ENCODE results near the gene LRRN4. TPM values are rescaled to one million over a fixed set of nuclear protein-coding genes. Genes with fewer than 3 reads are reported as not detected.
"Not testable (repeated sequence)": the region's sequence is repeated elsewhere in the genome, so short reads cannot be mapped to it uniquely, and the experiment has no call there.

Gene LRRN4
- total RNA-seq, 1 donor from 2014 or later, result 19.4 TPM

DNA sequence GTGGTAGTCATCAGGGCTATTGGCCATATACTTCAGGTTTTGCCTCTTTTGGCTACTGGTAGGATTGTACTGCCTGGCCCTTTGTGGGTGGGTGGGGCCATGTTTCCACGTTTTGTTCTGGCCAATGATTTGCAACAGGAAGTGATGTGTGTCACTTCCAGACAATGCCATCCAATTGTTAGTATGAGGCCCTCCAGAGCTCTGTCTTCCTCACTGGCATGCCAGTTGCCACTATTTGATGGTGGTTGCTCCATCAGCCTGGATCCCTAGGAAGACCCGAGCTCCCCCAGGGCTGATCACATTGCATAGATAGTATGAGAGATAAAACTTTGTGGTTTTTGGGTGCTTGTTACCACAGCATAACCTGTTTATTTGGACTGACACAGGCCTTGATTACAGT, 7.7 kb upstream of the LRRN4 start:
- DNase-seq (ENCODE audit: extremely low read depth, low read depth, low spot score), result no peak

DNA sequence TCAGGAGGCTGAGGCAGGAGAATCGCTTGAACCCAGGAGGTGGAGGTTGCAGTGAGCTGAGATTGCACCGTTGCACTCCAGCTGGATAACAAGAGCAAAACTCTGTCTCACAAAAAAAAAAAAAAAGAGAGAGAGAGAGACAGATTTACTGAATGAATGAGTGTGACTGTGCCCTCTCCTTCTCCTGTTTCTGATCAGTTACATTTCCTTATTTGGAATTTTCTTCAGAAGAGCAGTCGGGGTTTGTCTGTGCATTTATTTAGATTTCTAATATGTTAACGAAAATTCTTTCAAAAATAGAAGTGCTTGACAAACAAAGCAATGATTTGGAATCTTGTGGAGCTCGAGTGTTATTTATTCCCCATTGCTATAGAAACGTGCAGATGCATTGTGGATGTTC, 6.4 kb upstream of the LRRN4 start:
- no peak for DNase-seq (ENCODE audit: extremely low read depth, low read depth, low spot score)

DNA sequence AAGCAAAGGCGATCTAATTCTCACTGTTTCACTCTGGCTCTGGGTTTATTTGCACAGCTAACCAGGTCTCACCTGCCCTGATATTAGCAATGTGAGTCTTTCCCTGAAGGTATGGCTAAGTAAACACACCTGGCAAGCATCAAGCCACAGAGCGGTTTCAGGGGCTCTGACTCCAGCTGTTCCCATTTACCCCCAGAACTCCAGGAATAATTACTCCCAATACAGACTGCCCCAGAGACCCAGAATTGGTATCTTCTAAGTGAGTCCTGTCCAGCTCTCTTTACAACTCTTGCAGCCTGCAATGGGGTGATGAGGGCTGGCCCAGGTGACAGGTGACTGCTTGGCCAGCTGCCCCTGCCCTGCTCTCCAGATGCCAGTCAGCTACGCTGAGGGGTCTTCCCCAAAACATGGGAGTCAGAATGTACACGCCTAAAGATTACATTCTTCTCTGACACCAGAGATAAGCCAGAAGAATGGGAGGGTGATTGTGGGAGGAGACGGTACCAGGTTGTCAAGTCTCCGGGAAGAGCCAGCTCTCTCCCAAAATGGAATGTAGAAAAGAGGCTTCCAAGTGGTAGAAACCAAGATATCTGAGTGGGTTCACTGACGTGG, 4.9 kb upstream of the LRRN4 start:
- no peak for DNase-seq (ENCODE audit: extremely low read depth, low read depth, low spot score)

DNA sequence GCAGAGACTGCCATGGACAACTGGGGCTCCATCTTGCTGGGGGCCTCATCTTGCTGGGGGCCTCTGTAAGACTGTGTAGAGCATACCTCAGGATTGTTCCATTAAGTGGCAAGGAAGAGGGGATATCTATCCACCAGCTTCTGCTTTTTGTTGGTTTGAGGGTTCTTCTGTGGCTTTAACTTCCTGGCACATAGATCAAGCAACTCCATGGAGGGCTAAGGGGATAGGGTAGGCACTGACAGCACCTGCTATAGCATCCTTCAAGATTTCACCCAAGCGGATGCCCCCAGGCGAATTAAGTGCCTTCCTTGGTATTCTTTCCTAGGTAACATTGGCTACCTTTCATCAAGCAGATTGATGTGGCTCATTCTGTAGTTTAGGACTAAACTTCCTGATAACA, 3.8 kb upstream of the LRRN4 start:
- no peak for DNase-seq (ENCODE audit: extremely low read depth, low read depth, low spot score)

DNA sequence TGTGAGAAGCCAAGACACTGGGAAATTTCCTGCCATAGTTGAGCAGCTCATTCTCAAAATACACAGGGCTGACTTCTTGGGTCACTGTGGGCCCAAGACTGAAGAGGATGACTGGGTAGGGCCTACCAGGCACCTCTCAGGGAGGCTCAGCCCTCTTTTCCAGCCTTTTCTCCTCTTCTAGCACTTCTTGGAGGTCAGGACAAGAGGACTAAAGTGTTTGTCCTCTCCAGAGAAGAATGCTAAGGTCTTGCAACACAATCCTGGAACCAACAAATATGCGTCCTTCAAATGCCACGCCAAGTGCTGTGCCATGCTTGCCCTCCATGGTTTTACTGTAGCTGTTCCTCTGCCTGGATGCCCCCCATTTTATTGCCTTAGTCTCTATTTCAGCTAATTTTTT, 3.3 kb upstream of the LRRN4 start:
- no peak for DNase-seq (ENCODE audit: extremely low read depth, low read depth, low spot score)

DNA sequence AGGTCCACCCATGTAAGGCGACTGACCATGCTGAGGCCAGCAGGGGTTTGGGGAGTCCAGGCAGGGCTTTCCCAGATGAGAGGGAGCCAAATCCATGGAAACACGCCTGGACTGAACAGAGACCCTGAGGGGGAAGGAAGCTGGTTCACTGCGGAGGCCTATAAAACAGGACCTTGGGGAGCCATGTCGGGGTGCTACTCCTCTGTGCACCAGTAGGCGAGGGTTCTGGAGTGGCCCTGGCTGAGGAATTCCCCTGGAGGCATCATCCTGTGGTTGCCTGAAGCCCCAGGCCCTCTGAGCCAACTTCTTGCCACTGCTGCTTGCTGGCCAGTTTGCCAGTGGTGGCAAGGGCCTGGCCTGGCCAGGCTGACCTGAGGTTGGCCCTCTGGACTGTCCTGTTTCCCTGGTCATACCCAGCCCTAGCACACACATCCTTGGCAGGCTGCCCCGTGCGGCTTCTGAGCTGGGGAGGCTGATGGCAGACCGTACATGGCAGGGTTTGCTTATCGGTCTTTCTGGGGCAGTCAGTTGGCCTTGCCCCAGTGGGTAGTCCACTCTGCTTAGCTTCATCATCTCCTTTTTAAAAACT, 2.2 kb upstream of the LRRN4 start:
- DNase-seq (ENCODE audit: extremely low read depth, low read depth, low spot score), result no peak

DNA sequence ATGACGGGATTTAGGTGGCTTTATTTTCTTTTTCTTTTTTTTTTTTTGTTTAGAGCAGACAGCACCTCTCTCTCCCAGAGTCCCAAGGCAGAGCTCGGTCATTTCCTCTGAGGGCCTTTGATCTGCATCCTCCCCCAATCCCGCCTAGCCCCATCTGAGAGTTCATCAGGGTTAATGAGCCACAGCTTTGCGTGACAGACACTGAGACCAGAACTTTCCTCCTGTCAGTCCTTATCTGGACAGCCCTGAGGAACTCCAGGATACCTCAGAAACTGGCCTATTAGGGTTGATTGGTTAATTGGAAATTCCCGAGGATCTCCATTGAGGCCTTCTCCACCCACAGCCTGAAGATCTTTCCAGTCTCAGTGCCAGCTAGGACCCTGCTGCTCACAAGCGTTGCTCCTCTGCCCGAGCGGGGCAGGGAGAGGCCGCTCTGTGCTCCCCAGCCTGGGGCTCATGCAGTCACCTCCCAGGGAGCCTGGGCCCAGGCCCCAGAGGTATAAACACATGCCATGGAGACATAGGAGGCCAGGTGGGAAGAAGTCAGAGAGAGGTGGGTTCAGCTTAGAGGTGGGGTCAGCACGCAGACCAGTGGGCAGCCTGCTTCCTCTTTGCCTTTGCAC, 1.4 kb upstream of the LRRN4 start:
- no peak for DNase-seq (ENCODE audit: extremely low read depth, low read depth, low spot score)

DNA sequence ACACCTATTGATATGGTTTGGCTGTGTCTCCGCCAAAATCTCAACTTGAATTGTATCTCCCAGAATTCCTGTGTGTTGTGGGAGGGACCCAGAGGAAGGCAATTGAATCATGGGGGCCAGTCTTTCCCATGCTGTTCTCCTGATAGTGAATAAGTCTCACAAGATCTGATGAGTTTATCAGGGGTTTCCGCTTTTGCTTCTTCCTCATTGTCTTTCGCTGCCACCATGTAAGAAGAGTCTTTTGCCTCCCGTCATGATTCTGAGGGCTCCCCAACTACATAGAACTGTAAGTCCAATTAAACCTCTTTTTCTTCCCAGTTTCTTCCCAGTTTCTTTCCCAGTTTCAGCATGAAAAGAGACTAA, 810 bp upstream of the LRRN4 start:
- DNase-seq (ENCODE audit: extremely low read depth, low read depth, low spot score), result not testable (repeated sequence)

DNA sequence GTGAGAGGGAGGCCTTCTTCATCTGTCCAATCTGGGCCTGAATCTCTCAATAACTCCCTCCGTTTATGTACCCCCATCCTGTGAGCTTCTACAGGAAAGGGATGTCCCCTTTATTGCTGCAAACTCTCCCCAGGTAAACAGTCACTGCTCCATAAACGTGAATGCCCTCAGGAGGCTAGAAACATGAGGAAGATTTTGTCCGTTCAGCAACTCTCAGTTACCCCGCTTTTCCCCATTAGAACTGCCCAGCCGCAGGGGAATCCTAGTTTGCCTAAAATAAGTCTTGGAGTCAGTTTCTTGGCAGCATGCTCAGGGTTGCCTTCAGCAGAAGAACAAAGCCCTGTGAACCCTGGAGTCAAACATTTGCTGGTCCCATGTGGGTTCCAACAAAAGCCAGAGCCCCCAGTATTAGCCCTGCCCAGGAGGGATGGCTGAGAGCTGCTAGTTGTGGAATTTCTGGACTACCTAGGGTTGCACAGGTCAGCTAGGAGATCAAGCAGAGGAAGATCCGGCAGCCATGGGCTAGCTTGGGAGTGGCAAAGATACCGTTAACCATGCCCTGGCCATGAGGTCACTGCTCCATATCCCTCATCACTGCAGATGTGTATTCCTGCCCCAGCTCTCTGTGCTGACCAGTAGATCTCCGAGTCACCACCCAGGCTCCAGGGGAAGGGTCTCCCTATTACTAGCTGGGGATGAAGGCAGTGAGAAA, 640 bp downstream of the LRRN4 start:
- no peak for DNase-seq (ENCODE audit: extremely low read depth, low read depth, low spot score)

DNA sequence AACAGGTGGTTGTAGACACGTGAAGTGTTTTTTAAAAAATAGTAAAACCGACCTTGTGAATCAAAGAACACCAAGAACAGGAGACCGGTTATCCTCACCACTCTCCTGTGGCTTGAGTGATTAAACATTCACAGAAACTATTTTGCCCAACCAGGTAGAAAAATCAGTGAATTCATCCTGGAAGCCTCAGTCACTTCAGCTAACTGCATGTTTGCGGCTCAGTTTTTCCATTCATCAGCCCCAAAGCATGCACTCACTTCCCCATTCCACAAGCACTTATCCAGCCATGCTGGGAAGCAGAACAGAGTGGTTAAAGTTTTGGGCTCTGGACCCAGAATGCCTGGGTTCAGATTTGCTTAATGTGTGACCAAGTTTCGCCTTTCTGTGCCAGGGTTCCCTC, 2.4 kb downstream of the LRRN4 start:
- DNase-seq (ENCODE audit: extremely low read depth, low read depth, low spot score), result no peak

DNA sequence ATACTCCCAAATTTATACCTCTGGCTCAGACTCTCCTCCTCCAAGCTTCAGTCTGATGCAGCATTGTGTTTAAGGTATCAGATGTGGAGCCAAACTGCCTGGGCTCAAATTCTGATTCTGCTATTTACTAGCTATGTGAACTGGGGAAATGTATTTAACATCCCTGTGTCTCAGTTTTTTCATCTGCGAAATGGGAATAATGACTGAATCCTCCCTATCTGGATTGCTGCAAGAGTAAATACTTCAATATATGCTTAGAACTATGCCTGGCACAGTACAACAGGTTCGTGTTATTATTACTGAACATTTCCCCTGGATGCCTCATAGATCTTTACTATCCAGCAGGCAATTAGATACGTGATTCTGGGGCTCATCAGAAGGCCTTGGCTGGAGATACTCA, 5.5 kb downstream of the LRRN4 start:
- DNase-seq (ENCODE audit: extremely low read depth, low read depth, low spot score), result no peak

DNA sequence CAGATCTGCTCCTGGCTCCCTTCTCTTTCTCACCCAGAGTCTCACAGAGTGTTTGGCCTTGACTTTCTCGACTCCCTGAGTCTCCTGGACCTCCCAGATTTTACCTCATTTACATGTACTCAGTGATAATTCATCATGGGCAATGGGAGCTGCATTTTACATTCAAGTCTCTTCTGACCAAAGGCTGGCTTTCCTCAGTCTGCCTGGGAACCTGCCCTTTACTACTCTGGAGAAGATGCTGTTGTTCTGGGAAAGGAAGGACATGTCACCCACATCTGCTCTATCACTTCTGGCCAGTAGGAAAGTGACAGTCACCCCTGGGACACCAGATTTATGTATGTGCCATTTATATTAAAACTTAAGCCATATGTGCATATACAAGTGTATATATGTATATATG, 7.4 kb downstream of the LRRN4 start:
- no peak for DNase-seq (ENCODE audit: extremely low read depth, low read depth, low spot score)

DNA sequence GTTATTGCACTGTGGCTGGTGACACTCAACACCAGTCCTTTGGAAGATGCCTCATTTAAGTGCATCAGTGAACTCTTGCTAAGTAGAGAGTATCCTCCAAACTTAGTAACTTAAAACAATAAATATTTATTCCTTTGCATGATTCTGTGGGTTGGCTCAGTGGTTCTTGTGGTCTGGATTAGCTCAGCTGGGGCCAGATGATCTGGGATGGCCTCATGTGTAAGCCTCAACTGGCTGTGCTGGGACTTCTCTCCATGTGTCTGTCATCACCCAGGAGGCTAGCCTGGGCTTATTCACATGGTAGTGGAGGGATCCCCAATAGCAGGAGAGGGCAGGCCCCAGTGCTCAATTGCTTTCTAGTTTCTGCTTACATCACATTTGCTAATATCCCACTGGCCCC, 8.3 kb downstream of the LRRN4 start:
- DNase-seq (ENCODE audit: extremely low read depth, low read depth, low spot score), result no peak

DNA sequence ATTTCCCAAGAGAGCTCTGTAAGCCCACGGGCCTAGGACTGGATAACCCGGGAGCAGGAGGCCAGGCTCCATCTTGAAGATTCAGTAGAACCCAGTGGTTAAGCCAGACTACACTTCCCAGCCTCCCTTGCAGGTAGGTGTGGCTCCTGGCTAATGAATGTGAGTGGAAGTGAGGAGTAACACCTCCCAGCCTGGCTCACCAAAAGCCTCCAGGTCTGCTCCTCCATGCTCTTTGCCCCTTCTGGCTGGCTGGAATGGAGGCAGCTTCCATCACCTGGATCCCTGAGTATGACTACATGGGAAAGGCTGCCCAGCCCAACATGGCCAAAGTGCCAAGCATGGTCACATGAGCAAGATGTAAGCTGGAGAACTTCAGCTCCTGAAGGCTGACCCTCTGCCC, 9.7 kb downstream of the LRRN4 start:
- no peak for DNase-seq (ENCODE audit: extremely low read depth, low read depth, low spot score)

DNA sequence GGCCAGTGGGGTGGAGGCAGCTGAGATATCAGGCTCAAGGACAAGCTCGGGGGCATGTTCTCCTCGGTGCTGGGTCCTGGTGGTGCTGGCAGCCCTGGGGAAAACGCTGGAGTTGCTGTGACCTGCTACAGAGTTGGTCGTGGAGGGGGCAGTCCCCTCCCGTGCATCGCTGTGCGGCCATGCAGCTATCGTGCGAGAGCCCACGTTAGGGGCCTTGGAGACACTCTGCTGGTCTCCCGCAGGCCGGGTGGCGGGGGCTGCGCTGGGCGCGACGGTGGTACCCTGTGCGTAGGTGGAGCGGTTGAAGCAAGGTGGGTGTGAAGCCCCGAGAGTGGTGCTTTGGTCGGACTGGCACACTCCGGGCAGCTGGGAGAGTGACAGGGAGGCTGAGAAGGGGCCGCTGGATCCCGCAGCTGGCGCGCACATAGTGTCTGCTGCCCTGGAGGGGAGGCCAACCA, 12.0 kb downstream of the LRRN4 start:
- DNase-seq (ENCODE audit: extremely low read depth, low read depth, low spot score), result no peak

DNA sequence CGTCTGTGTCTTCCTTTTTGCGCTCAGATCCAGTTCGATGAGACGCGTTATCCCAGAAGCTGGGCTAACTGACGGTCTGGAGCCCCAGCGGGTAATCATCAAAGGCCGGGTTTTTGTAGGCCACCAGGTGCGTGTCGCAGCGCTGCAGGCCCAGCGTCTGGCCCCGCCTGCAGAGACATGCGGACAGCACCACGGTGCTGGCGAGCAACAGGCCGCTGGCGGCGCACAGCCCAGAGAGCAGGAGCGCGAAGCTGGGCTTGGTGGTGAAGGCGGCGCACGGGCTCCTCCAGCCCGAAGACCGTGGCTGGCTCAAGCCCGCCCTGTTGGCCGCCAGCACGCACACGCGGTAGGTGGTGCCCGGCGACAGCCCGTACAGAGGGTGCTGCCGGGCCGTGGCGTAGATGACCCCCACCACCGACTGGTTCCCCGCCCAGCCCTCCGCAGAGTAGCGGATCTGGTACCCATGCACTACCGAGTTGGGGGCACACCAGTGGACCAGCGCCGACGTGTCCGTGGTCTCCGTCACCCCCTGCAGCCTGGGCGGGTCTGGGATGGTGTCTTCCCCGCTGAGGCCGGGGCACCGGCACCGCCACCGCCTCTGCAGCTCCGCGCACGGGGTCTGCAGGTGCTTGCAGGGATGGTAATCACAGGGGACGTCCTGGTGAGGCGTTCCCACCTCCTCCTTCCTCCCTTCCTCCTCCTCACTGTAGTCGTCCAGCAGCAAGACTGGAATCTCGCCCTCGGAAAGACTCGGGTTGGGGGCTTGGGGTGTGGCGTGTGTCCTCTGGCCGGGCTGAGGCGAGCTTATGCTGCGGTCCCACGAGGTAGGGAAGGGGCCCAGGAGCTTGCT, 12.7 kb downstream of the LRRN4 start:
- no peak for DNase-seq (ENCODE audit: extremely low read depth, low read depth, low spot score)

DNA sequence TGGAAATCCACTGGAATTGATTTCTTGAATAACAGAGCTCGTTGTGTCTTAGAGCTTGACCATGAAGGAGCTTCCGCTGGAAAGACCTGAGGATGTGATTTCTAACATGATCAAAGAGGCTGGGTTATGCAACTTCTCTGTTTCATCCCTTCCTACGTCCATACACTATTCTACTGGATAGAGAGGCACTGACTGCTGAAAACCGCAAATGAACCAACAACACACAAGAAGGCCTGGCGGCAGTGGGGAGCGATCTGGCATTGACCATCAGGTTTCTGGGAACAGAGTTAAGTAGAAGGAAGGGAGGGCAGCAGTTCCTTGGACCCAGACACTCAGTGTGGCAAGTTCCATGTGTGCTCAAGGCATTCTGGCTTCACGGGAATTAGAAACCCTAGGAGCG, 13.3 kb downstream of the LRRN4 start:
- no peak for DNase-seq (ENCODE audit: extremely low read depth, low read depth, low spot score)

DNA sequence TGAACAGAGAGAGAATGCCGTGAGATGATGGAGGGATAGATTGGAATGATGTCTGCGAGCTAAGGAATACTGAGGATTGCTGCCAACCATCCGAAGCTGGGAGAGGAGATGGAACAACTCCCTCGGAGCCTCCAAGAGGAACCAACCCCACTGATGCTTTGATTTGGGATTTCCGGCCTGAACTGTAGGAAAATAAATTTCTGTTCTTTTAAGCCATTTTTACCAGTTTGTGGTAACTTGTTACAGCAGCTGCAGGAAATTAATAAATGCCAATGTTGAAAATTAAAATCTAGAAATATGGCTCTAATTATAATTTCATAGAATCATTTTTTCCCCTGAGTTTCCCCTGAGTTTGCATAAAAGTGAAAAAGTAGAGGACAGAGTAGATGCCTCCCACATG, 14.1 kb downstream of the LRRN4 start:
- DNase-seq (ENCODE audit: extremely low read depth, low read depth, low spot score), result no peak

DNA sequence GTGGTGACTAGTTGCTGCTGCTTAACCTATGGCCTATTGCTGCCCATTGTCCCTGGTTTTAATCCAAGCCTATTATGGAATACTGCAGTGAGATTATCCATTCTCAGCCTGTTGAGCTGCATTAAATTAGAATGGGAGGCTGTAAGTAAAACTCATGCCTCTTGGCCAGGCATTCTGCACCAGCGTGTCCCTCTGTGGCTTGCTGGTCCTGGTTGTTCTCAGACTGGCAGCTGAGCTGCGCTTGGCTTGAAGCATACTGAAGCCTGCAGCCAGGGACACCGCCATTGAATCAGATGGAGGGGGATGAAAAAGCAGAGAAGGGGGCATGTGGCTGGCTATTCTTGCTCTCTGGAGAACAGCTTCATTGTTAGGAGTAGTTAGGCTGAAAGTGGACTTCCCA, 15.6 kb downstream of the LRRN4 start:
- DNase-seq (ENCODE audit: extremely low read depth, low read depth, low spot score), result no peak

DNA sequence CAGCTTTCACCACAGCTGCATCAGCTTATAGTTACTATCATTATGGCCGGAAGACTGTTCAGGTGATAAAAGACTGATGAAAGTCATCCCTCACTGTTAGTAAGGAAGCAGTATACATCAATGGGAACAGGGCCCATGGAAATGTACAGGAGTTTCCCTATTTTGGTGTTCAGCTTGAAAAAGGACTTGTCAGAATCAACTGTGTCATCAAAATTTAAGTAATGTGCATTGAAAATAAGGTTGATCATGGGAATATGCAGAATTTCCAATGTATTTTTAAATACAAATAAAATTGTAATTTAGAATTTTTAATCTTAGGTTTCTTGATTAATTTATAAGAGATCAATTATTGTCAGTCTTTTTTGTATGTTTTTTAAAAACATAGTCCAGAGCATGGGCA, 16.8 kb downstream of the LRRN4 start:
- no peak for DNase-seq (ENCODE audit: extremely low read depth, low read depth, low spot score)

DNA sequence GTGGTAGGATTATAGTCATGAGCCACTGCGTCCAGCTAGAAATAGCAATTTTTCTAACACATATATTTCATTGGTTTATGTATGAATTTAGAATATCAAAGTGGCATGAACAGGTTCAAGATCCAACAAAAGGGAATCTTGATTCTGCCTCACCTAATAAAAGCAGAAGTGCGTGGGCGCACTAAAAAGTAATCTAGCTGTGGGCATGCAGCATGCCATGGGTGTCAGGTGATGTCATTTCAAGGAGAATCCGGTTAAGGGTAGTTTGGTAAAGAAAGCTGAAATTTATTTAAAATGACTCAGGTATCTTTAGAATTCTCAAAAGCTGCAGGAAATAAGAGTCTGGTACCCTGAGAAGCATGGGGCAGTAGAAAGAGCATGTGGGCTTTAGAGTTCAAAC, 17.6 kb downstream of the LRRN4 start:
- no peak for DNase-seq (ENCODE audit: extremely low read depth, low read depth, low spot score)

Measured in glomerular endothelial cell (primary cell).